ENCODE results near the gene CBFA2T2. TPM values are rescaled to one million over a fixed set of nuclear protein-coding genes. Genes with fewer than 3 reads are reported as not detected.

CBFA2T2 gene
- polyA plus RNA-seq, 3 donors = 1.7 to 9.7 (median 4.9) TPM

GRCh38 chr20:33552519-33552918, 62.6 kb downstream of the CBFA2T2 start:
- WGBS (ENCODE audit: insufficient coverage) = 58% methylated on average over 2 of the region's 3 CpGs
- Mint-ChIP-seq H3K4me3 (no peak overlapping the region), H3K9me3 (no peaks in the 10 kb centered on the region), H3K36me3 (peaks cover 16 to 31% of the 10 kb centered on the region in 2 donors), H3K27me3 (ENCODE audit: low read depth in 3 of 3) (no peaks in the 10 kb centered on the region), H3K27ac (peak overlapping the region in 3 of 7 donors; percentile 22 to 54 (median 44)), H3K4me1 (peaks cover 10% of the 10 kb centered on the region)
- H3K27ac ChIP-seq (ENCODE audit: low read depth in 1 of 2, low read length in 2 of 2) = peak overlapping the region in 1 of 2 donors; percentile 45
- H4K20me1 ChIP-seq (ENCODE audit: insufficient read depth, low read length) = no peaks in the 10 kb centered on the region
- no peaks in the 10 kb centered on the region for H3K79me2 ChIP-seq (ENCODE audit: insufficient read depth, low read length)
- H3K4me2 ChIP-seq (replicated peaks; ENCODE audit: extremely low read depth, low read length, poor library complexity, severe bottlenecking) = no peak overlapping the region
- no peaks in the 10 kb centered on the region for H3K4me1 ChIP-seq (ENCODE audit: control insufficient read depth in 1 of 2, insufficient read depth in 2 of 2, low read length in 2 of 2)
- intact Hi-C loops (cut with micrococcal nuclease) = no loop called here
- no peak overlapping the region for H3K9ac ChIP-seq (ENCODE audit: insufficient read depth, low read length, poor library complexity, severe bottlenecking)
- no peaks in the 10 kb centered on the region for H3K9me3 ChIP-seq (replicated peaks in 1 of 2; ENCODE audit: control insufficient read depth in 1 of 2, insufficient read depth in 1 of 2, low read length in 2 of 2)
- peaks cover 0 to 4% of the 10 kb centered on the region in 2 donors for H3K36me3 ChIP-seq (replicated peaks in 1 of 2; ENCODE audit: control insufficient read depth in 1 of 2, insufficient read depth in 2 of 2, low read length in 2 of 2)
- no peaks in the 10 kb centered on the region for H3K27me3 ChIP-seq (ENCODE audit: control insufficient read depth in 2 of 2, insufficient read depth in 2 of 2, low read length in 2 of 2)
- DNase-seq = no peak
- no peak overlapping the region for H2AFZ ChIP-seq (ENCODE audit: insufficient read depth, low read depth, low read length, poor library complexity, severe bottlenecking)
- H3K4me3 ChIP-seq (replicated peaks in 1 of 3; ENCODE audit: low read depth in 2 of 3, low read length in 3 of 3) = no peak overlapping the region
- no peak for TF ChIP-seq CTCF (IDR thresholded peaks at IDR 0.05)

DNA sequence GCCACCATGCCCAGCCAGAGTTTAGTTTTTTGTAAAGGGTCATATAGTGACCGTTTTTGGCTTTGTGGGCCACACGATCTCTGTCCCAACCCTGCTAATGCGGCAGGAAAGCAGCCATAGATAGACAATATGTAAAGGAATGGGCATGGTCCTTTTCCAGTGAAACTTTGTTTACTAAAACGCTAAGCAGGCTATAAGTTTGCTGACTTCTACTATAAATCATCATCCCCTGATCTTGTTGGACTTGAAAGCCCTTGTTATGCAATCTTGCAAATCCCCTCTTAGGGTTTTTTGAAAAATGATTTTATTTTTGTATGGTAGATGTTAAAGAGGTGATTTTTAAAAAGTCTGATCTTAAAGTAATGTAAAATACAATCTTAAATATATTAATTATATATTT, 63.6 kb downstream of the CBFA2T2 start:
- Histone ChIP-seq H2AFZ (ENCODE audit: insufficient read depth, low read depth, low read length, poor library complexity, severe bottlenecking) (no peak overlapping the region), H3K27ac (ENCODE audit: low read depth in 1 of 2, low read length in 2 of 2) (no peak overlapping the region), H3K9ac (ENCODE audit: insufficient read depth, low read length, poor library complexity, severe bottlenecking) (no peak overlapping the region), H3K79me2 (ENCODE audit: insufficient read depth, low read length) (no peaks in the 10 kb centered on the region), H3K4me1 (ENCODE audit: control insufficient read depth in 1 of 2, insufficient read depth in 2 of 2, low read length in 2 of 2) (no peaks in the 10 kb centered on the region), H3K27me3 (ENCODE audit: control insufficient read depth in 2 of 2, insufficient read depth in 2 of 2, low read length in 2 of 2) (no peaks in the 10 kb centered on the region), H3K4me2 (replicated peaks; ENCODE audit: extremely low read depth, low read length, poor library complexity, severe bottlenecking) (no peak overlapping the region), H3K9me3 (replicated peaks in 1 of 2; ENCODE audit: control insufficient read depth in 1 of 2, insufficient read depth in 1 of 2, low read length in 2 of 2) (no peaks in the 10 kb centered on the region), H4K20me1 (ENCODE audit: insufficient read depth, low read length) (no peaks in the 10 kb centered on the region), H3K4me3 (replicated peaks in 1 of 3; ENCODE audit: low read depth in 2 of 3, low read length in 3 of 3) (no peak overlapping the region), H3K36me3 (replicated peaks in 1 of 2; ENCODE audit: control insufficient read depth in 1 of 2, insufficient read depth in 2 of 2, low read length in 2 of 2) (peaks cover 0 to 4% of the 10 kb centered on the region in 2 donors)
- no peak for DNase-seq
- peaks cover 21 to 39% of the 10 kb centered on the region in 2 donors for H3K36me3 Mint-ChIP-seq
- no peak for TF ChIP-seq CTCF (IDR thresholded peaks at IDR 0.05)
- no peak overlapping the region for H3K4me3 Mint-ChIP-seq
- H3K4me1 Mint-ChIP-seq = peaks cover 10% of the 10 kb centered on the region
- H3K27me3 Mint-ChIP-seq (ENCODE audit: low read depth in 3 of 3) = no peaks in the 10 kb centered on the region
- 100% methylated on average over 1 of the region's 4 CpGs for WGBS (ENCODE audit: insufficient coverage)
- intact Hi-C loops (cut with micrococcal nuclease) = no loop called here
- no peaks in the 10 kb centered on the region for H3K9me3 Mint-ChIP-seq
- no peak overlapping the region for H3K27ac Mint-ChIP-seq

All from CD14-positive monocyte (primary cell).